ENCODE measurements around the gene CYP8B1. TPM values are rescaled to one million over a fixed set of nuclear protein-coding genes. Genes with fewer than 3 reads are reported as not detected.

The CYP8B1 gene
- total and polyA plus RNA-seq, 2 of the 13 experiments (the other 11 are each of a cell fraction or from before 2014, with no cell fraction given), result 0.58 to 2.0 TPM

DNA sequence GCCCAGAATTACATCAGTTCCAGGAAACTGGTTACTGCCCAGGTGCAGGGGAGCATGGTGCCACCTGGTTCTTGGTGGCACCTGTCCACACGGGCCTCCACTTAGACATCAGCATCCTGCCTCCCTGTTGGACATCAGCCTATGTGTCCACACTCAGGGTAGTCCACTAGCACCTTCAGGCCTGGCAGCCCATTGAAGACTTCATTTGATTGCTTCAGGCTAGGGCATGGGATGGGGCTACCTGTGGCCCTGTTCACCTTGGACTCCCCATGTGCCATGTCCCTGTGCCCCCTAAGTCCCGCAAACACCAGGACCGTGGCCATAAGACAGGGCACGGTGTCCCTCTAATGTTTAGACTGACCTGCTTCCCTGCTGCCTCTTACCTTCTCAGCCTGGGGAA, 30.9 kb downstream of the CYP8B1 start:
- H2AFZ ChIP-seq (ENCODE audit: low read length), result no peak overlapping the region
- ATAC-seq (no peak), FAIRE-seq (no peak), DNase-seq (ENCODE audit: low spot score) (no peak)
- no TSS peak for BruUV-seq (replicated peaks)
- intact Hi-C loops (cut with micrococcal nuclease; ENCODE audit: unreplicated experiment) (no loop called here), in situ Hi-C loops (cut with HindIII; ENCODE audit: extremely low pct_ligation_motif_present, low pct_unique_long_range_greater_than_20kb) (loop anchor here (25.0 kb wide), 1 partner anchor 608 kb away; no protein-coding TSS in a partner anchor)
- peaks cover 83% of the 10 kb centered on the region for H3K4me1 ChIP-seq (ENCODE audit: insufficient read depth, low read length)
- no peak overlapping the region for H3K4me3 ChIP-seq (replicated peaks in 1 of 3; ENCODE audit: insufficient read depth in 1 of 3, low read depth in 2 of 3, low read length in 3 of 3)
- H3K4me2 ChIP-seq (ENCODE audit: low read depth, low read length), result no peak overlapping the region
- no peaks in the 10 kb centered on the region for H3K36me3 ChIP-seq (replicated peaks in 1 of 2; ENCODE audit: control insufficient read depth in 1 of 2, insufficient read depth in 2 of 2, low read length in 2 of 2)
- H3K79me2 ChIP-seq (ENCODE audit: insufficient read depth, low read length), result no peaks in the 10 kb centered on the region
- CTCF ChIA-PET (ENCODE audit: low intra/inter-chr PET ratio, low total read pairs), result interaction anchor here (1.2 kb wide), 1 partner anchor 36 kb away, joined by 3 read pairs; no protein-coding TSS in a partner anchor
- H3K9ac ChIP-seq (ENCODE audit: insufficient read depth, low read depth, low read length), result no peak overlapping the region
- no peaks in the 10 kb centered on the region for H3K9me3 ChIP-seq (ENCODE audit: low read length)
- no peak for TF ChIP-seq STAT5B (CRISPR knock-in tag; IDR thresholded peaks at IDR 0.05)
- TF ChIP-seq SUZ12 (IDR thresholded peaks at IDR 0.05; ENCODE audit: low read depth, low read length), result no peak
- no peak for TF ChIP-seq DPF2 (CRISPR knock-in tag; IDR thresholded peaks at IDR 0.05; ENCODE audit: borderline replicate concordance, low read depth)
- TF ChIP-seq SNAI1 (CRISPR knock-in tag; IDR thresholded peaks at IDR 0.05; ENCODE audit: borderline replicate concordance), result no peak
- no peak for TF ChIP-seq FLYWCH1 (CRISPR knock-in tag; IDR thresholded peaks at IDR 0.05)
- no peak for TF ChIP-seq SPEN (CRISPR knock-in tag; IDR thresholded peaks at IDR 0.05; ENCODE audit: low read depth)
- no peak for TF ChIP-seq ZBTB42 (CRISPR knock-in tag; IDR thresholded peaks at IDR 0.05)
- TF ChIP-seq, protein P1, sequence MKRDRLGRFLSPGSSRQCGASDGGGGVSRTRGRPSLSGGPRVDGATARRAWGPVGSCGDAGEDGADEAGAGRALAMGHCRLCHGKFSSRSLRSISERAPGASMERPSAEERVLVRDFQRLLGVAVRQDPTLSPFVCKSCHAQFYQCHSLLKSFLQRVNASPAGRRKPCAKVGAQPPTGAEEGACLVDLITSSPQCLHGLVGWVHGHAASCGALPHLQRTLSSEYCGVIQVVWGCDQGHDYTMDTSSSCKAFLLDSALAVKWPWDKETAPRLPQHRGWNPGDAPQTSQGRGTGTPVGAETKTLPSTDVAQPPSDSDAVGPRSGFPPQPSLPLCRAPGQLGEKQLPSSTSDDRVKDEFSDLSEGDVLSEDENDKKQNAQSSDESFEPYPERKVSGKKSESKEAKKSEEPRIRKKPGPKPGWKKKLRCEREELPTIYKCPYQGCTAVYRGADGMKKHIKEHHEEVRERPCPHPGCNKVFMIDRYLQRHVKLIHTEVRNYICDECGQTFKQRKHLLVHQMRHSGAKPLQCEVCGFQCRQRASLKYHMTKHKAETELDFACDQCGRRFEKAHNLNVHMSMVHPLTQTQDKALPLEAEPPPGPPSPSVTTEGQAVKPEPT (CRISPR knock-in tag; IDR thresholded peaks at IDR 0.05; ENCODE audit: low read depth), result no peak
- TF ChIP-seq AHR (CRISPR knock-in tag; IDR thresholded peaks at IDR 0.05), result no peak
- TF ChIP-seq FOSL1 (CRISPR knock-in tag; IDR thresholded peaks at IDR 0.05; ENCODE audit: borderline replicate concordance), result no peak
- TF ChIP-seq HES4 (CRISPR knock-in tag; IDR thresholded peaks at IDR 0.05; ENCODE audit: borderline replicate concordance), result no peak
- TF ChIP-seq LRRFIP1 (CRISPR knock-in tag; conservative IDR thresholded peaks at IDR 0.05), result no peak
- no peak for TF ChIP-seq ZGPAT (CRISPR knock-in tag; IDR thresholded peaks at IDR 0.05)
- no peak for TF ChIP-seq IRF9 (CRISPR knock-in tag; IDR thresholded peaks at IDR 0.05; ENCODE audit: borderline replicate concordance)
- TF ChIP-seq RFX1 (IDR thresholded peaks at IDR 0.05), result no peak
- TF ChIP-seq, protein P2, sequence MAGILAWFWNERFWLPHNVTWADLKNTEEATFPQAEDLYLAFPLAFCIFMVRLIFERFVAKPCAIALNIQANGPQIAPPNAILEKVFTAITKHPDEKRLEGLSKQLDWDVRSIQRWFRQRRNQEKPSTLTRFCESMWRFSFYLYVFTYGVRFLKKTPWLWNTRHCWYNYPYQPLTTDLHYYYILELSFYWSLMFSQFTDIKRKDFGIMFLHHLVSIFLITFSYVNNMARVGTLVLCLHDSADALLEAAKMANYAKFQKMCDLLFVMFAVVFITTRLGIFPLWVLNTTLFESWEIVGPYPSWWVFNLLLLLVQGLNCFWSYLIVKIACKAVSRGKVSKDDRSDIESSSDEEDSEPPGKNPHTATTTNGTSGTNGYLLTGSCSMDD (CRISPR knock-in tag; IDR thresholded peaks at IDR 0.05), result no peak
- TF ChIP-seq MAX (IDR thresholded peaks at IDR 0.05), result no peak
- no peak for TF ChIP-seq SOX6 (IDR thresholded peaks at IDR 0.05)
- no peak for TF ChIP-seq SOX6 (CRISPR knock-in tag; IDR thresholded peaks at IDR 0.05)
- POLR2A ChIA-PET, result interaction anchor here (2.3 kb wide), 1 partner anchor 9 kb away, joined by 8 read pairs; no protein-coding TSS in a partner anchor
- WGBS (ENCODE audit: low lambda C conversion rate), result no CpG with 5 or more reads among the region's 4 CpGs
- H3K27ac ChIP-seq (ENCODE audit: extremely low read length, insufficient read depth, low read length), result no peak overlapping the region
- no peaks in the 10 kb centered on the region for H3K27me3 ChIP-seq (ENCODE audit: control insufficient read depth in 1 of 2, insufficient read depth in 2 of 2, low read length in 2 of 2)
- no peaks in the 10 kb centered on the region for H4K20me1 ChIP-seq (ENCODE audit: insufficient read depth, low read length)

Measured in HepG2 (cell line).